Liver (tissue), 9 donors: ENCODE measurements around the gene P3H2. TPM values are rescaled to one million over a fixed set of nuclear protein-coding genes. Genes with fewer than 3 reads are reported as not detected.

Experiments
- DNase-seq: peaks from one replicate; pipeline ENCODE4 v3.0.0-alpha.2; 2017; ENCODE audit warnings: low spot score
- H3K27ac ChIP-seq, 2 donors: one replicate each; pipeline ENCODE4 v1.7.0; 2013; ENCODE audit warnings: inconsistent platforms in 2 of 2, low read length in 2 of 2, control low read depth in 1 of 2, low read depth in 1 of 2, mild to moderate bottlenecking in 1 of 2
- H3K27me3 ChIP-seq, 4 donors: one replicate each; pipeline versions ENCODE4 v1.6.1 to v1.7.0; 2013; ENCODE audit warnings: low read length in 3 of 4, inconsistent platforms in 1 of 4, mild to moderate bottlenecking in 1 of 4, moderate library complexity in 1 of 4; ENCODE audit not compliant: control insufficient read depth in 4 of 4, insufficient read depth in 4 of 4
- H3K36me3 ChIP-seq, 4 donors: one replicate each; pipeline versions ENCODE4 v1.6.1 to v1.7.0; 2013; ENCODE audit warnings: low read length in 3 of 4, mild to moderate bottlenecking in 3 of 4, low read depth in 1 of 4, moderate library complexity in 1 of 4; ENCODE audit not compliant: control insufficient read depth in 4 of 4, insufficient read depth in 3 of 4
- H3K4me1 ChIP-seq, 4 donors: one replicate each; pipeline versions ENCODE4 v1.6.1 to v1.7.0; 2013; ENCODE audit warnings: low read length in 3 of 4, mild to moderate bottlenecking in 3 of 4, moderate library complexity in 1 of 4; ENCODE audit not compliant: control insufficient read depth in 4 of 4, insufficient read depth in 4 of 4
- H3K4me3 ChIP-seq, 3 donors: one replicate each; pipeline versions ENCODE4 v1.6.1 to v1.7.0; 2013; ENCODE audit warnings: low read length in 3 of 3, control low read depth in 1 of 3, low read depth in 1 of 3, mild to moderate bottlenecking in 1 of 3
- H3K9ac ChIP-seq, 2 donors: one replicate each; pipeline ENCODE4 v1.7.0; 2013; ENCODE audit warnings: low read length in 2 of 2, mild to moderate bottlenecking in 2 of 2, moderate library complexity in 2 of 2, control low read depth in 1 of 2, low read depth in 1 of 2
- H3K9me3 ChIP-seq, 4 donors: one replicate each; pipeline versions ENCODE4 v1.6.1 to v1.7.0; 2013; ENCODE audit warnings: low read length in 3 of 4; ENCODE audit not compliant: control insufficient read depth in 4 of 4
- CTCF ChIP-seq: fragments of 150-350 bp; IDR thresholded peaks from 2 replicates; pipeline ENCODE4 v1.5.1; 2017; ENCODE audit warnings: improper control_type of control experiment, low read depth, low read length; ENCODE audit not compliant: missing input control
- EGR1 ChIP-seq, 2 donors: IDR thresholded peaks; 2 replicates each; pipeline ENCODE4 v1.6.1; 2016 to 2018; ENCODE audit warnings: antibody characterized with exemption in 2 of 2, low read depth in 2 of 2
- FOXA1 ChIP-seq: IDR thresholded peaks from 2 replicates; pipeline ENCODE4 v1.6.1; 2016; ENCODE audit warnings: antibody characterized with exemption
- FOXA2 ChIP-seq: IDR thresholded peaks from 2 replicates; pipeline ENCODE4 v1.6.1; 2016; ENCODE audit warnings: antibody characterized with exemption
- GABPA ChIP-seq, 2 donors: IDR thresholded peaks in 1 of 2; conservative IDR thresholded peaks in 1 of 2; 2 replicates each; pipeline ENCODE4 v1.6.1; 2016; ENCODE audit warnings: antibody characterized with exemption in 2 of 2, mild to moderate bottlenecking in 1 of 2, moderate library complexity in 1 of 2
- HNF4A ChIP-seq, 2 donors: conservative IDR thresholded peaks; 2 replicates each; pipeline ENCODE4 v1.6.1; 2016; ENCODE audit warnings: antibody characterized with exemption in 2 of 2, mild to moderate bottlenecking in 2 of 2
- HNF4G ChIP-seq: IDR thresholded peaks from 2 replicates; pipeline ENCODE4 v1.6.1; 2016; ENCODE audit warnings: antibody characterized with exemption
- JUND ChIP-seq, 2 donors: IDR thresholded peaks; 2 replicates each; pipeline ENCODE4 v1.6.1; 2016; ENCODE audit warnings: antibody characterized with exemption in 2 of 2
- MAX ChIP-seq: IDR thresholded peaks from 2 replicates; pipeline ENCODE4 v1.6.1; 2016; ENCODE audit warnings: antibody characterized with exemption
- NR2F2 ChIP-seq: IDR thresholded peaks from 2 replicates; pipeline ENCODE4 v1.6.1; 2016; ENCODE audit warnings: antibody characterized with exemption
- RAD21 ChIP-seq, 2 donors: IDR thresholded peaks; 2 replicates each; pipeline ENCODE4 v1.6.1; 2016; ENCODE audit warnings: antibody characterized with exemption in 2 of 2, mild to moderate bottlenecking in 2 of 2
- REST ChIP-seq: IDR thresholded peaks from 2 replicates; pipeline ENCODE4 v1.6.1; 2016; ENCODE audit warnings: antibody characterized with exemption, mild to moderate bottlenecking
- RXRA ChIP-seq, 2 donors: IDR thresholded peaks; 2 replicates each; pipeline ENCODE4 v1.6.1; 2017 to 2018; ENCODE audit warnings: antibody characterized with exemption in 2 of 2, mild to moderate bottlenecking in 1 of 2
- SP1 ChIP-seq: IDR thresholded peaks from 2 replicates; pipeline ENCODE4 v1.6.1; 2018; ENCODE audit warnings: antibody characterized with exemption, mild to moderate bottlenecking
- YY1 ChIP-seq: IDR thresholded peaks from 2 replicates; pipeline ENCODE4 v1.6.1; 2016; ENCODE audit warnings: antibody characterized with exemption, mild to moderate bottlenecking
- ZBTB33 ChIP-seq: IDR thresholded peaks from 2 replicates; pipeline ENCODE4 v1.6.1; 2016; ENCODE audit warnings: antibody characterized with exemption
- WGBS: extraction: QIAGEN DNeasy Blood & Tissue Kit; methylation state at CpG from one replicate; pipeline ENCODE4 v1.1.7; 2013; 5-methylcytosine and 5-hydroxymethylcytosine counted together
- polyA plus RNA-seq, 2 donors: library from polyadenylated mRNA; stranded (reverse) in 1 of 2; unstranded in 1 of 2; fragments of 200-250 nt in 1 of 2; fragments of >200 nt in 1 of 2; fragmentation: Nextera tagmentation in 1 of 2; extraction: Ambion mirVana in 1 of 2; gene quantifications; one replicate each; pipeline versions ENCODE4 v1.2.1 to v1.2.3, GENCODE V29; 2013 to 2015
- total RNA-seq, 2 donors: library from RNA; depleted of rRNA; stranded (reverse); fragments of >200 nt; gene quantifications; one replicate each; pipeline ENCODE4 v1.2.3, GENCODE V29; 2014
- TF ChIP-seq, protein P1 (sequence below): IDR thresholded peaks from 2 replicates; pipeline ENCODE4 v1.6.1; 2016; ENCODE audit warnings: antibody characterized with exemption
- donor health status: healthy.
- donor health status: healthy.
- donor health status: healthy.
- donor health status: healthy.
- donor health status: healthy.

P3H2 gene
- total and polyA plus RNA-seq, 4 donors, result 1.9 to 6.9 (median 4.1) TPM

GRCh38 chr3:190167936-190168680 is 47.4 kb upstream of the P3H2 start:
- no peaks in the 10 kb centered on the region for H3K36me3 ChIP-seq
- H3K27me3 ChIP-seq, result no peaks in the 10 kb centered on the region
- H3K9me3 ChIP-seq, result no peaks in the 10 kb centered on the region
- TF ChIP-seq RAD21 (IDR thresholded peaks at IDR 0.05), result no peak
- TF ChIP-seq, protein P1, sequence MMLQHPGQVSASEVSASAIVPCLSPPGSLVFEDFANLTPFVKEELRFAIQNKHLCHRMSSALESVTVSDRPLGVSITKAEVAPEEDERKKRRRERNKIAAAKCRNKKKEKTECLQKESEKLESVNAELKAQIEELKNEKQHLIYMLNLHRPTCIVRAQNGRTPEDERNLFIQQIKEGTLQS, result no peak
- TF ChIP-seq MAX, result no peak
- TF ChIP-seq JUND (IDR thresholded peaks at IDR 0.05), result no peak
- no peak for TF ChIP-seq YY1
- TF ChIP-seq HNF4G, result no peak
- no peak for TF ChIP-seq REST
- TF ChIP-seq ZBTB33, result no peak
- TF ChIP-seq FOXA2, result no peak
- no peak for TF ChIP-seq NR2F2
- no peak for TF ChIP-seq SP1
- TF ChIP-seq EGR1 (IDR thresholded peaks at IDR 0.05; ENCODE audit: low read depth in 2 of 2), result no peak
- TF ChIP-seq GABPA (IDR thresholded peaks at IDR 0.05 in 1 of 2, conservative IDR thresholded peaks at IDR 0.05 in 1 of 2), result no peak
- TF ChIP-seq FOXA1, result no peak
- TF ChIP-seq RXRA (IDR thresholded peaks at IDR 0.05), result no peak
- TF ChIP-seq HNF4A (conservative IDR thresholded peaks at IDR 0.05), result no peak
- no peak for TF ChIP-seq CTCF
- no peak overlapping the region for H3K27ac ChIP-seq
- H3K4me1 ChIP-seq, result no peaks in the 10 kb centered on the region
- WGBS, result 73% methylated on average over 6 of the region's 6 CpGs
- no peak for DNase-seq
- no peak overlapping the region for H3K9ac ChIP-seq
- no peak overlapping the region for H3K4me3 ChIP-seq
